Adrenal gland (tissue), 5 donors: ENCODE results near the gene TBCC.

Experiments
- POLR2A ChIP-seq, 2 donors: fragments of 450-650 bp; IDR thresholded peaks; one replicate each; pipeline ENCODE4 v1.6.1; 2017; ENCODE audit warnings: antibody characterized with exemption in 2 of 2, mild to moderate bottlenecking in 2 of 2, moderate library complexity in 1 of 2
- TF ChIP-seq, protein P1 (sequence below), 6 experiments: fragments of 450-650 bp in 4 of 6; fragments of 200-600 bp in 2 of 6; sonication (generic) in 1 of 6; IDR thresholded peaks; 1 replicate in 5 of 6; 2 replicates in 1 of 6; pipeline versions ENCODE4 v1.5.1 to v1.8.0; 2016 to 2021; ENCODE audit warnings: antibody characterized with exemption in 6 of 6, mild to moderate bottlenecking in 2 of 6, moderate library complexity in 1 of 6
- donor health status: DM: no; HTN: no; CAD: no.

DNA sequence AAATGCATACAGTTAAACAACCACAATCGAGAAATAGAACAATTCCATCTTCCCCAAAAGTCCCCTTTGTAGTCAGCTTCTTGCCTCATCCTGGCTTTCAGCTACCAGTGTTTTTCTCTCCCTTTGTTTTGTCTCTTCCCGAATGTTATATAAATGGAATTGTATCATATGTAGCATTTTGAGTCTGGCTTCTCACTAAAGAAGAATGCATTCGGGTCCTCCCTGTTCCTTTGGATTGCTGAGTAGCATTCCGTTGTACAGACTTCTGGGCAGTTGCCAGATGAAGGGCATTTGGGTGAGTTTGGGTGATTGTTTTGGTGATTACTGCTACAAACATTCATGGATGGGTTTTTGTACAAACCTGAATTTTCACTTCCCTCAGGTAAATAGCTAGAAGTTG, 51.3 kb downstream of the TBCC start:
- TF ChIP-seq, protein P1, sequence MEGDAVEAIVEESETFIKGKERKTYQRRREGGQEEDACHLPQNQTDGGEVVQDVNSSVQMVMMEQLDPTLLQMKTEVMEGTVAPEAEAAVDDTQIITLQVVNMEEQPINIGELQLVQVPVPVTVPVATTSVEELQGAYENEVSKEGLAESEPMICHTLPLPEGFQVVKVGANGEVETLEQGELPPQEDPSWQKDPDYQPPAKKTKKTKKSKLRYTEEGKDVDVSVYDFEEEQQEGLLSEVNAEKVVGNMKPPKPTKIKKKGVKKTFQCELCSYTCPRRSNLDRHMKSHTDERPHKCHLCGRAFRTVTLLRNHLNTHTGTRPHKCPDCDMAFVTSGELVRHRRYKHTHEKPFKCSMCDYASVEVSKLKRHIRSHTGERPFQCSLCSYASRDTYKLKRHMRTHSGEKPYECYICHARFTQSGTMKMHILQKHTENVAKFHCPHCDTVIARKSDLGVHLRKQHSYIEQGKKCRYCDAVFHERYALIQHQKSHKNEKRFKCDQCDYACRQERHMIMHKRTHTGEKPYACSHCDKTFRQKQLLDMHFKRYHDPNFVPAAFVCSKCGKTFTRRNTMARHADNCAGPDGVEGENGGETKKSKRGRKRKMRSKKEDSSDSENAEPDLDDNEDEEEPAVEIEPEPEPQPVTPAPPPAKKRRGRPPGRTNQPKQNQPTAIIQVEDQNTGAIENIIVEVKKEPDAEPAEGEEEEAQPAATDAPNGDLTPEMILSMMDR (IDR thresholded peaks at IDR 0.05) = no peak
- no peak for TF ChIP-seq POLR2A (IDR thresholded peaks at IDR 0.05)
